ENCODE measurements around the gene SLC30A1. TPM values are rescaled to one million over a fixed set of nuclear protein-coding genes. Genes with fewer than 3 reads are reported as not detected.
"Not testable (repeated sequence)": the region's sequence is repeated elsewhere in the genome, so short reads cannot be mapped to it uniquely, and the experiment has no call there.

The SLC30A1 gene
- polyA plus RNA-seq, 1 donor from 2014 or later: 6.5 TPM

- Histone ChIP-seq H3K9ac (ENCODE audit: low read length) (no peak overlapping the region), H3F3A (ENCODE audit: insufficient read depth, low read length, poor library complexity, severe bottlenecking) (no peaks in the 10 kb centered on the region), H3K27me3 (ENCODE audit: insufficient read depth, low read depth, low read length) (no peaks in the 10 kb centered on the region), H3K79me2 (replicated peaks; ENCODE audit: insufficient read depth, low read length) (no peaks in the 10 kb centered on the region), H2AFZ (ENCODE audit: low read depth, low read length) (no peak overlapping the region), H3K9me2 (ENCODE audit: insufficient read depth, low read length) (no peaks in the 10 kb centered on the region), H3K27ac (ENCODE audit: low read length) (no peak overlapping the region), H3K4me2 (ENCODE audit: low read length) (no peak overlapping the region), H3K4me3 (ENCODE audit: low read length) (no peak overlapping the region), H3K9me3 (ENCODE audit: low read length) (no peaks in the 10 kb centered on the region), H3K36me3 (ENCODE audit: insufficient read depth, low read length) (no peaks in the 10 kb centered on the region), H4K20me1 (ENCODE audit: insufficient read depth) (no peaks in the 10 kb centered on the region)
- TF ChIP-seq REST (IDR thresholded peaks at IDR 0.05; ENCODE audit: borderline replicate concordance) (no peak), RAD21 (conservative IDR thresholded peaks at IDR 0.05) (no peak), TAF1 (IDR thresholded peaks at IDR 0.05; ENCODE audit: low read depth) (no peak), SMC3 (conservative IDR thresholded peaks at IDR 0.05; ENCODE audit: poor library complexity) (no peak), EZH2 (IDR thresholded peaks at IDR 0.05; ENCODE audit: borderline replicate concordance, insufficient read depth, low read length, poor library complexity, severe bottlenecking) (no peak), POLR2AphosphoS5 (IDR thresholded peaks at IDR 0.05) (no peak), MXI1 (conservative IDR thresholded peaks at IDR 0.05; ENCODE audit: poor library complexity, severe bottlenecking) (no peak), CTCF (IDR thresholded peaks at IDR 0.05; ENCODE audit: poor library complexity, severe bottlenecking) (no peak), EP300 (conservative IDR thresholded peaks at IDR 0.05; ENCODE audit: poor library complexity, severe bottlenecking) (no peak)
These were observed 48.3 kb upstream of the SLC30A1 start for GRCh38 chr1:211627259-211627658.

- H3K9ac ChIP-seq (ENCODE audit: low read length); H4K20me1 ChIP-seq (ENCODE audit: insufficient read depth); H3K4me2 ChIP-seq (ENCODE audit: low read length); H3K36me3 ChIP-seq (ENCODE audit: insufficient read depth, low read length); H3F3A ChIP-seq (ENCODE audit: insufficient read depth, low read length, poor library complexity, severe bottlenecking); H3K79me2 ChIP-seq (replicated peaks; ENCODE audit: insufficient read depth, low read length); H2AFZ ChIP-seq (ENCODE audit: low read depth, low read length); H3K27me3 ChIP-seq (ENCODE audit: insufficient read depth, low read depth, low read length); H3K9me2 ChIP-seq (ENCODE audit: insufficient read depth, low read length); H3K4me3 ChIP-seq (ENCODE audit: low read length); H3K9me3 ChIP-seq (ENCODE audit: low read length); H3K27ac ChIP-seq (ENCODE audit: low read length): not testable (repeated sequence)
These were observed 46.9 kb upstream of the SLC30A1 start for GRCh38 chr1:211625866-211626265.

- no peak for TF ChIP-seq EP300 (conservative IDR thresholded peaks at IDR 0.05; ENCODE audit: poor library complexity, severe bottlenecking)
- TF ChIP-seq REST (IDR thresholded peaks at IDR 0.05; ENCODE audit: borderline replicate concordance): no peak
- TF ChIP-seq EZH2 (IDR thresholded peaks at IDR 0.05; ENCODE audit: borderline replicate concordance, insufficient read depth, low read length, poor library complexity, severe bottlenecking): no peak
- TF ChIP-seq CTCF (IDR thresholded peaks at IDR 0.05; ENCODE audit: poor library complexity, severe bottlenecking): no peak
- no peak for TF ChIP-seq TAF1 (IDR thresholded peaks at IDR 0.05; ENCODE audit: low read depth)
- TF ChIP-seq MXI1 (conservative IDR thresholded peaks at IDR 0.05; ENCODE audit: poor library complexity, severe bottlenecking): no peak
- TF ChIP-seq SMC3 (conservative IDR thresholded peaks at IDR 0.05; ENCODE audit: poor library complexity): no peak
- no peak for TF ChIP-seq POLR2AphosphoS5 (IDR thresholded peaks at IDR 0.05)
- no peak for TF ChIP-seq RAD21 (conservative IDR thresholded peaks at IDR 0.05)
- Histone ChIP-seq H3K4me3 (ENCODE audit: low read length) (no peak overlapping the region), H3K27ac (ENCODE audit: low read length) (no peak overlapping the region), H3F3A (ENCODE audit: insufficient read depth, low read length, poor library complexity, severe bottlenecking) (no peaks in the 10 kb centered on the region), H3K9me2 (ENCODE audit: insufficient read depth, low read length) (no peaks in the 10 kb centered on the region), H3K36me3 (ENCODE audit: insufficient read depth, low read length) (no peaks in the 10 kb centered on the region), H4K20me1 (ENCODE audit: insufficient read depth) (no peaks in the 10 kb centered on the region), H3K79me2 (replicated peaks; ENCODE audit: insufficient read depth, low read length) (no peaks in the 10 kb centered on the region), H3K27me3 (ENCODE audit: insufficient read depth, low read depth, low read length) (no peaks in the 10 kb centered on the region), H3K4me2 (ENCODE audit: low read length) (no peak overlapping the region), H3K9ac (ENCODE audit: low read length) (no peak overlapping the region), H3K9me3 (ENCODE audit: low read length) (no peaks in the 10 kb centered on the region), H2AFZ (ENCODE audit: low read depth, low read length) (no peak overlapping the region)
These were observed 46.1 kb upstream of the SLC30A1 start for GRCh38 chr1:211625040-211625439.

Measured in neural cell (in vitro differentiated cells).